HepG2 (cell line): ENCODE measurements around the gene SHANK2. TPM values are rescaled to one million over a fixed set of nuclear protein-coding genes. Genes with fewer than 3 reads are reported as not detected.

Experiments
- ATAC-seq: fragments of 200-7000 bp; cut with Tn5 transposase; 3 replicates; pipeline ENCODE4 v1.9.1; 2020; ENCODE audit warnings: mild to moderate bottlenecking, moderate library complexity
- BruUV-seq: library from RNA; stranded (reverse); fragments of 400-500 nt; replicated peaks from 2 replicates; lab custom pipeline; 2021; lab: Mats Ljungman, UMichigan
- CTCF ChIA-PET: fragments of 300-600 bp; formaldehyde crosslinking; extraction: SDS; loops from one replicate; lab custom pipeline; 2021; ENCODE audit warnings: low total read pairs, inconsistent platforms, low intra/inter-chr PET ratio; lab: Yijun Ruan, JAX
- POLR2A ChIA-PET: fragments of 350-600 bp; sonication (Branson Sonifier 250); formaldehyde crosslinking; loops from one replicate; lab custom pipeline; 2020; ENCODE audit warnings: antibody characterized with exemption, inconsistent platforms; lab: Yijun Ruan, JAX
- DNase-seq: peaks from one replicate; pipeline ENCODE4 v3.0.0-alpha.2; 2015; ENCODE audit warnings: low spot score
- FAIRE-seq: peaks from 3 replicates; lab custom pipeline; 2011; peaks lifted over from hg19 to GRCh38; lab: Jason Lieb, UNC
- H2AFZ ChIP-seq: one replicate; pipeline ENCODE4 v1.6.1; 2011; ENCODE audit warnings: low read length, inconsistent platforms
- H3K27ac ChIP-seq: fragments of 300-600 bp; 3 replicates; pipeline ENCODE4 v1.8.0; 2011; ENCODE audit warnings: mixed run types, mild to moderate bottlenecking, mixed read lengths, low read length, inconsistent platforms; ENCODE audit not compliant: insufficient read depth; ENCODE audit errors: extremely low read length
- H3K27me3 ChIP-seq, 2 experiments: fragments of 200-600 bp in 1 of 2; 2 replicates in 1 of 2; 3 replicates in 1 of 2; pipeline versions ENCODE4 v1.6.0 to v1.8.0; 2011; ENCODE audit warnings: low read length in 2 of 2, mild to moderate bottlenecking in 2 of 2, moderate library complexity in 2 of 2, inconsistent platforms in 1 of 2; ENCODE audit not compliant: insufficient read depth in 2 of 2, control insufficient read depth in 1 of 2
- H3K36me3 ChIP-seq, 2 experiments: fragments of 200-600 bp in 1 of 2; replicated peaks in 1 of 2; 2 replicates in 1 of 2; 3 replicates in 1 of 2; pipeline versions ENCODE4 v1.5.1 to v1.8.0; 2011; ENCODE audit warnings: low read length in 2 of 2, inconsistent platforms in 1 of 2; ENCODE audit not compliant: insufficient read depth in 2 of 2, control insufficient read depth in 1 of 2
- H3K4me1 ChIP-seq: 2 replicates; pipeline ENCODE4 v1.5.1; 2012; ENCODE audit warnings: low read length, inconsistent platforms; ENCODE audit not compliant: insufficient read depth
- H3K4me2 ChIP-seq: 2 replicates; pipeline ENCODE4 v1.6.0; 2011; ENCODE audit warnings: low read depth, low read length, inconsistent platforms
- H3K4me3 ChIP-seq, 3 experiments: fragments of 200-600 bp in 1 of 3; sonication (generic), shearing (Covaris generic) in 1 of 3; replicated peaks in 1 of 3; 2 replicates each; pipeline ENCODE4 v1.5.1; 2011 to 2016; ENCODE audit warnings: low read length in 3 of 3, inconsistent platforms in 2 of 3, low read depth in 2 of 3, mild to moderate bottlenecking in 2 of 3, control low read depth in 1 of 3, mixed read lengths in 1 of 3; ENCODE audit not compliant: insufficient read depth in 1 of 3
- H3K79me2 ChIP-seq: one replicate; pipeline ENCODE4 v1.6.1; 2011; ENCODE audit warnings: low read length, inconsistent platforms; ENCODE audit not compliant: insufficient read depth
- H3K9ac ChIP-seq: 2 replicates; pipeline ENCODE4 v1.6.0; 2011; ENCODE audit warnings: mild to moderate bottlenecking, low read depth, low read length, inconsistent platforms; ENCODE audit not compliant: insufficient read depth
- H3K9me3 ChIP-seq: 2 replicates; pipeline ENCODE4 v1.5.1; 2012; ENCODE audit warnings: mild to moderate bottlenecking, low read length
- H4K20me1 ChIP-seq: 2 replicates; pipeline ENCODE4 v1.6.0; 2011; ENCODE audit warnings: inconsistent platforms, mild to moderate bottlenecking, low read length, moderate library complexity; ENCODE audit not compliant: insufficient read depth
- ETV5 ChIP-seq: IDR thresholded peaks from 2 replicates; pipeline ENCODE4 v1.6.1; 2018; ENCODE audit warnings: missing biosample characterization, missing genetic modification reagents, inconsistent platforms, borderline replicate concordance
- GFI1 ChIP-seq: sonication (generic); formaldehyde crosslinking; IDR thresholded peaks from 2 replicates; pipeline ENCODE4 v1.5.0; 2020; ENCODE audit warnings: missing genetic modification reagents, mild to moderate bottlenecking, borderline replicate concordance
- HOXA3 ChIP-seq: sonication (generic); formaldehyde crosslinking; IDR thresholded peaks from 2 replicates; pipeline ENCODE4 v1.5.0; 2020; ENCODE audit warnings: missing genetic modification reagents
- IKZF1 ChIP-seq: fragments of 450-650 bp; IDR thresholded peaks from 2 replicates; pipeline ENCODE4 v1.7.1; 2016
- KAT8 ChIP-seq: IDR thresholded peaks from 2 replicates; pipeline ENCODE4 v1.6.1; 2016; ENCODE audit warnings: missing genetic modification reagents, missing compliant biosample characterization
- MIER3 ChIP-seq: IDR thresholded peaks from 2 replicates; pipeline ENCODE4 v1.6.1; 2016; ENCODE audit warnings: missing compliant biosample characterization, borderline replicate concordance
- TOPORS ChIP-seq: sonication (generic); formaldehyde crosslinking; IDR thresholded peaks from 2 replicates; pipeline ENCODE4 v1.8.0; 2023; ENCODE audit warnings: mild to moderate bottlenecking, missing genetic modification reagents
- ZBTB7B ChIP-seq: sonication (generic); formaldehyde crosslinking; IDR thresholded peaks from 2 replicates; pipeline ENCODE4 v1.4.0; 2020; ENCODE audit warnings: missing genetic modification reagents
- ZC3H13 ChIP-seq: sonication (generic); formaldehyde crosslinking; IDR thresholded peaks from 2 replicates; pipeline ENCODE4 v1.8.1; 2023; ENCODE audit warnings: mild to moderate bottlenecking, missing genetic modification reagents, moderate library complexity
- ZKSCAN5 ChIP-seq: sonication (generic); formaldehyde crosslinking; IDR thresholded peaks from 2 replicates; pipeline ENCODE4 v1.5.1; 2020; ENCODE audit warnings: mild to moderate bottlenecking, missing genetic modification reagents
- ZNF207 ChIP-seq: fragments of 450-650 bp; IDR thresholded peaks from 2 replicates; pipeline ENCODE4 v1.6.1; 2016; ENCODE audit warnings: antibody characterized with exemption, borderline replicate concordance
- ZNF432 ChIP-seq: sonication (generic); formaldehyde crosslinking; IDR thresholded peaks from 2 replicates; pipeline ENCODE4 v1.5.0; 2020; ENCODE audit warnings: missing genetic modification reagents, mild to moderate bottlenecking, borderline replicate concordance
- ZNF501 ChIP-seq: sonication (generic); formaldehyde crosslinking; IDR thresholded peaks from 2 replicates; pipeline ENCODE4 v1.5.1; 2020; ENCODE audit warnings: mild to moderate bottlenecking, moderate library complexity, missing genetic modification reagents
- ZNF598 ChIP-seq: sonication (generic); formaldehyde crosslinking; IDR thresholded peaks from 2 replicates; pipeline ENCODE4 v1.5.1; 2020; ENCODE audit warnings: mild to moderate bottlenecking, missing genetic modification reagents, borderline replicate concordance
- ZNF619 ChIP-seq: sonication (generic); formaldehyde crosslinking; IDR thresholded peaks from 2 replicates; pipeline ENCODE4 v1.4.0; 2020; ENCODE audit warnings: mild to moderate bottlenecking, missing genetic modification reagents
- ZNF766 ChIP-seq: sonication (generic); formaldehyde crosslinking; IDR thresholded peaks from 2 replicates; pipeline ENCODE4 v1.5.0; 2020; ENCODE audit warnings: missing genetic modification reagents, borderline replicate concordance
- WGBS: methylation state at CpG from one replicate; pipeline ENCODE4 v1.1.6; 2017; ENCODE audit warnings: low lambda C conversion rate; 5-methylcytosine and 5-hydroxymethylcytosine counted together
- in situ Hi-C: cut with HindIII; loops from 2 replicates; pipeline ENCODE4 v1.10.0; 2017; ENCODE audit warnings: low pct_unique_long_range_greater_than_20kb; ENCODE audit not compliant: extremely low pct_ligation_motif_present
- intact Hi-C: fragments of 100-400 bp; cut with micrococcal nuclease; formaldehyde crosslinking; loops from one replicate; pipeline ENCODE4 v1.10.0; 2022; ENCODE audit not compliant: unreplicated experiment
- polyA plus RNA-seq, 8 experiments: library from polyadenylated mRNA; depleted of rRNA in 3 of 8; stranded (reverse) in 7 of 8; unstranded in 1 of 8; fragments of >200 nt; fragmentation: Illumina TruSeq in 4 of 8; extraction: Trizol in 4 of 8; gene quantifications; 2 replicates each; pipeline versions ENCODE4 v1.2.1 to v1.2.3, GENCODE V29; 2011 to 2016; ENCODE audit warnings: low read depth in 4 of 8, missing spikeins in 1 of 8, mixed read lengths in 1 of 8; ENCODE audit not compliant: insufficient read depth in 1 of 8
- total RNA-seq, 5 experiments: library from RNA; depleted of rRNA; stranded (reverse); fragments of >200 nt; fragmentation: Illumina TruSeq; extraction: Trizol; gene quantifications; 2 replicates each; pipeline ENCODE4 v1.2.3, GENCODE V29; 2016; ENCODE audit warnings: low read depth in 1 of 5

SHANK2 gene
- total and polyA plus RNA-seq, 2 of the 13 experiments (the other 11 are each of a cell fraction or from before 2014, with no cell fraction given) = 10.2 to 13.0 TPM

- FAIRE-seq = no peak
- H3K9me3 ChIP-seq = no peaks in the 10 kb centered on the region
- ChIA-PET POLR2A (interaction anchor here (4.5 kb wide), 1 partner anchor 10 kb away, joined by 55 read pairs; the partner anchor contains the start of gene SHANK2), CTCF (no interaction called here)
- H3K4me3 ChIP-seq = no peak overlapping the region
- H3K9ac ChIP-seq = no peak overlapping the region
- peaks cover 18 to 50% of the 10 kb centered on the region in 2 experiments for H3K36me3 ChIP-seq
- peak overlapping the region; percentile 88 for H3K27ac ChIP-seq
- no peak for TF ChIP-seq ZNF501
- no peak for TF ChIP-seq KAT8 (CRISPR knock-in tag)
- TF ChIP-seq IKZF1 = no peak
- TF ChIP-seq GFI1 (CRISPR knock-in tag) = no peak
- TF ChIP-seq HOXA3 = no peak
- no peak for TF ChIP-seq ETV5 (CRISPR knock-in tag)
- TF ChIP-seq ZNF432 = no peak
- no peak for TF ChIP-seq TOPORS (CRISPR knock-in tag)
- TF ChIP-seq ZBTB7B (CRISPR knock-in tag) = no peak
- TF ChIP-seq ZNF619 = no peak
- TF ChIP-seq MIER3 = no peak
- TF ChIP-seq ZKSCAN5 (CRISPR knock-in tag) = no peak
- no peak for TF ChIP-seq ZNF598 (CRISPR knock-in tag)
- no peak for TF ChIP-seq ZNF207
- TF ChIP-seq ZC3H13 (CRISPR knock-in tag) = no peak
- TF ChIP-seq ZNF766 = no peak
- H3K27me3 ChIP-seq = no peaks in the 10 kb centered on the region
- H4K20me1 ChIP-seq = peaks cover 4% of the 10 kb centered on the region
- H3K4me1 ChIP-seq = peaks cover 81% of the 10 kb centered on the region
- in situ Hi-C loops = no loop called here
- TSS peak; percentile 10 for BruUV-seq
- peaks cover 95% of the 10 kb centered on the region for H3K79me2 ChIP-seq
- no peak overlapping the region for H2AFZ ChIP-seq
- WGBS = 79% methylated on average over 6 of the region's 6 CpGs
- no peak for DNase-seq
- no peak for ATAC-seq
- intact Hi-C loops = loop anchor here (10.0 kb wide), 1 partner anchor 88 kb away; no protein-coding TSS in a partner anchor
- H3K4me2 ChIP-seq = no peak overlapping the region
Measured at GRCh38 chr11:71242391-71242790, 10.0 kb downstream of the SHANK2 start.
